ENCODE measurements around the gene EBF4.

Gene EBF4

GRCh38 chr20:2809690-2810089 lies 117.1 kb downstream of the EBF4 start:
- no peak for DNase-seq (ENCODE audit: low read depth in 1 of 2, low spot score in 1 of 2)

Measured in stimulated activated CD4-positive, alpha-beta T cell treated with anti-CD3 and anti-CD28 coated beads, Interleukin-15, amount 100 ng/mL, for 1 hour (primary cell).